Measurements from ENCODE around the gene PTPRD.

DNA sequence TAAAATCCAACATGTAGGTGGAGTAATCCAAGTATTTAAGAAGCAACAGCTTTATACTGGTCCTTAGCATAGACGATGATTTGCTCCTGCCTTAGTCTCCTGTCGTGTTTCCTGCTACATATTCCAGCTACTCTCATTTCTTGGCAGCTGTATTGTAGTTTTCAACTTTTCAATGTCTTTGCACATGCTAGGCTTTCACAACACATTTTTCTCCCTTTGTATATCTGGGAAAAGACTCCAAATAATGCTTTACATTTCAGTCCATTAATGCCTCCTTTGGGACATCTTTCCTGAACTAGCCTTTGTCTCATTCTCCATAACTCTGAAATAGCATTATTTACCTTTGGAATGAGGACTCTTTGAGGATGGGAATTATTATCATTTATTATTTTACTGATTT is 508.0 kb downstream of the PTPRD start:
- TF ChIP-seq YY1 (IDR thresholded peaks at IDR 0.05; ENCODE audit: insufficient read depth, insufficient read length) (no peak), SUZ12 (IDR thresholded peaks at IDR 0.05; ENCODE audit: extremely low read depth, insufficient read depth, insufficient read length) (no peak)
